ENCODE results near the gene MYH7. TPM values are rescaled to one million over a fixed set of nuclear protein-coding genes. Genes with fewer than 3 reads are reported as not detected.
A peak's percentile ranks its signal among the peaks of the same experiment; 100 is the strongest.

Gene MYH7
- total and polyA plus RNA-seq, 4 donors: 0.02 to 0.42 (median 0.04) TPM

- TF ChIP-seq EGR1 (IDR thresholded peaks at IDR 0.05; ENCODE audit: low read depth in 2 of 2) (no peak), JUND (IDR thresholded peaks at IDR 0.05) (peak in 1 of 2 donors; percentile 1)
- H3K4me3 ChIP-seq (ENCODE audit: low read depth in 1 of 3, low read length in 3 of 3): peak overlapping the region; percentile 37 to 75 (median 44)
- DNase-seq (ENCODE audit: low spot score): no peak
- H3K36me3 ChIP-seq (ENCODE audit: control insufficient read depth in 4 of 4, insufficient read depth in 3 of 4, low read depth in 1 of 4, low read length in 3 of 4): peaks cover 0 to 24% (median 8%) of the 10 kb centered on the region in 4 donors
- peaks cover 0 to 9% (median 6%) of the 10 kb centered on the region in 4 donors for H3K4me1 ChIP-seq (ENCODE audit: control insufficient read depth in 4 of 4, insufficient read depth in 4 of 4, low read length in 3 of 4)
- H3K27me3 ChIP-seq (ENCODE audit: control insufficient read depth in 4 of 4, insufficient read depth in 4 of 4, low read length in 3 of 4): no peaks in the 10 kb centered on the region
- H3K9me3 ChIP-seq (ENCODE audit: control insufficient read depth in 4 of 4, low read length in 3 of 4): no peaks in the 10 kb centered on the region
- H3K27ac ChIP-seq (ENCODE audit: low read depth in 1 of 2, low read length in 2 of 2): peak overlapping the region; percentile 44 to 46
- WGBS: 75% methylated on average over 15 of the region's 15 CpGs
- H3K9ac ChIP-seq (ENCODE audit: low read depth in 1 of 2, low read length in 2 of 2): no peak overlapping the region
Measured at GRCh38 chr14:23468704-23469126, 33.3 kb upstream of the MYH7 start.

GRCh38 chr14:23465261-23465660 lies 29.8 kb upstream of the MYH7 start:
- Histone ChIP-seq H3K9ac (ENCODE audit: low read depth in 1 of 2, low read length in 2 of 2) (no peak overlapping the region), H3K9me3 (ENCODE audit: control insufficient read depth in 4 of 4, low read length in 3 of 4) (no peaks in the 10 kb centered on the region), H3K4me1 (ENCODE audit: control insufficient read depth in 4 of 4, insufficient read depth in 4 of 4, low read length in 3 of 4) (peaks cover 0 to 5% (median 3%) of the 10 kb centered on the region in 4 donors), H3K4me3 (ENCODE audit: low read depth in 1 of 3, low read length in 3 of 3) (no peak overlapping the region), H3K36me3 (ENCODE audit: control insufficient read depth in 4 of 4, insufficient read depth in 3 of 4, low read depth in 1 of 4, low read length in 3 of 4) (no peaks in the 10 kb centered on the region), H3K27me3 (ENCODE audit: control insufficient read depth in 4 of 4, insufficient read depth in 4 of 4, low read length in 3 of 4) (no peaks in the 10 kb centered on the region), H3K27ac (ENCODE audit: low read depth in 1 of 2, low read length in 2 of 2) (no peak overlapping the region)
- no peak for DNase-seq (ENCODE audit: low spot score)
- TF ChIP-seq EGR1 (IDR thresholded peaks at IDR 0.05; ENCODE audit: low read depth in 2 of 2) (no peak), CTCF (IDR thresholded peaks at IDR 0.05; ENCODE audit: low read depth, low read length, missing input control) (no peak), JUND (IDR thresholded peaks at IDR 0.05) (no peak), MAX (IDR thresholded peaks at IDR 0.05) (no peak), HNF4G (IDR thresholded peaks at IDR 0.05) (no peak), FOXA2 (IDR thresholded peaks at IDR 0.05) (no peak), HNF4A (conservative IDR thresholded peaks at IDR 0.05) (no peak), TAF1 (conservative IDR thresholded peaks at IDR 0.05) (no peak), REST (IDR thresholded peaks at IDR 0.05) (no peak), GABPA (IDR thresholded peaks at IDR 0.05 in 1 of 2, conservative IDR thresholded peaks at IDR 0.05 in 1 of 2) (no peak)
- WGBS: 82% methylated on average over 3 of the region's 3 CpGs

GRCh38 chr14:23464700-23465099 lies 29.2 kb upstream of the MYH7 start:
- no peaks in the 10 kb centered on the region for H3K27me3 ChIP-seq (ENCODE audit: control insufficient read depth in 4 of 4, insufficient read depth in 4 of 4, low read length in 3 of 4)
- H3K9me3 ChIP-seq (ENCODE audit: control insufficient read depth in 4 of 4, low read length in 3 of 4): no peaks in the 10 kb centered on the region
- H3K4me3 ChIP-seq (ENCODE audit: low read depth in 1 of 3, low read length in 3 of 3): no peak overlapping the region
- no peak for DNase-seq (ENCODE audit: low spot score)
- H3K9ac ChIP-seq (ENCODE audit: low read depth in 1 of 2, low read length in 2 of 2): no peak overlapping the region
- H3K27ac ChIP-seq (ENCODE audit: low read depth in 1 of 2, low read length in 2 of 2): no peak overlapping the region
- no peaks in the 10 kb centered on the region for H3K4me1 ChIP-seq (ENCODE audit: control insufficient read depth in 4 of 4, insufficient read depth in 4 of 4, low read length in 3 of 4)
- no peak for TF ChIP-seq HNF4G (IDR thresholded peaks at IDR 0.05)
- TF ChIP-seq ATF3 (IDR thresholded peaks at IDR 0.05): no peak
- TF ChIP-seq GABPA (IDR thresholded peaks at IDR 0.05 in 1 of 2, conservative IDR thresholded peaks at IDR 0.05 in 1 of 2): no peak
- TF ChIP-seq MAX (IDR thresholded peaks at IDR 0.05): no peak
- TF ChIP-seq REST (IDR thresholded peaks at IDR 0.05): no peak
- no peak for TF ChIP-seq FOXA2 (IDR thresholded peaks at IDR 0.05)
- no peak for TF ChIP-seq TAF1 (conservative IDR thresholded peaks at IDR 0.05)
- TF ChIP-seq ZBTB33 (IDR thresholded peaks at IDR 0.05): no peak
- TF ChIP-seq EGR1 (IDR thresholded peaks at IDR 0.05; ENCODE audit: low read depth in 2 of 2): no peak
- H3K36me3 ChIP-seq (ENCODE audit: control insufficient read depth in 4 of 4, insufficient read depth in 3 of 4, low read depth in 1 of 4, low read length in 3 of 4): no peaks in the 10 kb centered on the region
